Measurements from ENCODE around the gene METTL23.

METTL23 gene

DNA sequence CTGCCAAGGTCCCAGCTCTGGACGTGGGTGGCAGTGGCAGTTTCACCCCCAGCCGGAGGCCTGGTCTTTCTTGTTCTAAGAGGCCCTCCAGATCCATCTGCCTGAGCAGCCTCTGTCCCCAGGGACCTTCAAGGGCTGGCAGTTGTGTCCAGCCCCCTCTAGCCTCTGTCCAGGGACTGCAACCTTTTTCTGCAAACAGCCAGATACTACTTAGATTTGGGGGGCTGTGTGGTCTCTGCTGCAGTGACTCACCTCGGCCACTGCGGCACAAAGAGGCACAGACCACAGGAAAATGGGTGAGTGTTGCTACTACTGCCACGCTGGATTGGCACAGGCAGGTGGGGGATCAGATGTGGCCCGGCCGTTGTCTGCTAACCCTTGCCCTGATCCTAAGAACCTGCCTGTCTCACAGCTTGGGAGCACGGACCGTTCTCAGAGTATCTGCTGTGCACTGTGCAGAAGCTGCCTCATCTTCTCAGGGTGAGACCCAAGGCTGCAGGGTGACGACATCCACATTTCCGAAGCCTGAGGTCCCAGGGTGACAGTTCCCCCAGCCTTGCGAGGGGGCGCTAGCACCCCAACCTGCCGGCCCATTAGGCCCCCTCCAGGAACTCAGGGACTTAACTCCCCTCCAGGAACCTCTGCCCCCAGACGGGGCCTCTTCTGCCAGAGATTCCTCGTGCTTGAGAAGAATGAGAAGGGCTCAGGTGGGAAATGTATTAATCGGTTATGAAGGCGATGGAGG, 43.5 kb upstream of the METTL23 start:
- H3K4me2 ChIP-seq (ENCODE audit: low read length) = no peak overlapping the region
- H3F3A ChIP-seq (ENCODE audit: insufficient read depth, low read length) = no peaks in the 10 kb centered on the region
- H3K79me2 ChIP-seq (ENCODE audit: insufficient read depth, low read length) = no peaks in the 10 kb centered on the region
- peaks cover 16% of the 10 kb centered on the region; the same call in 1 of the 2 replicates for H3K27me3 ChIP-seq (ENCODE audit: insufficient read depth, low read length)
- no peaks in the 10 kb centered on the region for H3K9me3 ChIP-seq (ENCODE audit: low read length)
- H3K36me3 ChIP-seq (ENCODE audit: insufficient read depth, low read length) = no peaks in the 10 kb centered on the region
- TF ChIP-seq EZH2 (IDR thresholded peaks at IDR 0.05; ENCODE audit: borderline replicate concordance, low read length) = no peak
- TF ChIP-seq, protein P1, sequence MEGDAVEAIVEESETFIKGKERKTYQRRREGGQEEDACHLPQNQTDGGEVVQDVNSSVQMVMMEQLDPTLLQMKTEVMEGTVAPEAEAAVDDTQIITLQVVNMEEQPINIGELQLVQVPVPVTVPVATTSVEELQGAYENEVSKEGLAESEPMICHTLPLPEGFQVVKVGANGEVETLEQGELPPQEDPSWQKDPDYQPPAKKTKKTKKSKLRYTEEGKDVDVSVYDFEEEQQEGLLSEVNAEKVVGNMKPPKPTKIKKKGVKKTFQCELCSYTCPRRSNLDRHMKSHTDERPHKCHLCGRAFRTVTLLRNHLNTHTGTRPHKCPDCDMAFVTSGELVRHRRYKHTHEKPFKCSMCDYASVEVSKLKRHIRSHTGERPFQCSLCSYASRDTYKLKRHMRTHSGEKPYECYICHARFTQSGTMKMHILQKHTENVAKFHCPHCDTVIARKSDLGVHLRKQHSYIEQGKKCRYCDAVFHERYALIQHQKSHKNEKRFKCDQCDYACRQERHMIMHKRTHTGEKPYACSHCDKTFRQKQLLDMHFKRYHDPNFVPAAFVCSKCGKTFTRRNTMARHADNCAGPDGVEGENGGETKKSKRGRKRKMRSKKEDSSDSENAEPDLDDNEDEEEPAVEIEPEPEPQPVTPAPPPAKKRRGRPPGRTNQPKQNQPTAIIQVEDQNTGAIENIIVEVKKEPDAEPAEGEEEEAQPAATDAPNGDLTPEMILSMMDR (IDR thresholded peaks at IDR 0.05; ENCODE audit: low read length) = peak; percentile 63
- no peaks in the 10 kb centered on the region for H4K20me1 ChIP-seq (ENCODE audit: insufficient read depth, low read length)
- no peak overlapping the region for H2AFZ ChIP-seq (ENCODE audit: low read length)
- H3K9me2 ChIP-seq (ENCODE audit: low read depth, low read length) = no peaks in the 10 kb centered on the region
- H3K4me3 ChIP-seq (ENCODE audit: low read depth, low read length, poor library complexity, severe bottlenecking) = no peak overlapping the region
- peaks cover 7% of the 10 kb centered on the region for H3K4me1 ChIP-seq (ENCODE audit: insufficient read depth, low read length, severe bottlenecking)
- H3K27ac ChIP-seq (ENCODE audit: low read depth, low read length, poor library complexity, severe bottlenecking) = no peak overlapping the region
- H3K9ac ChIP-seq (ENCODE audit: low read length) = no peak overlapping the region

DNA sequence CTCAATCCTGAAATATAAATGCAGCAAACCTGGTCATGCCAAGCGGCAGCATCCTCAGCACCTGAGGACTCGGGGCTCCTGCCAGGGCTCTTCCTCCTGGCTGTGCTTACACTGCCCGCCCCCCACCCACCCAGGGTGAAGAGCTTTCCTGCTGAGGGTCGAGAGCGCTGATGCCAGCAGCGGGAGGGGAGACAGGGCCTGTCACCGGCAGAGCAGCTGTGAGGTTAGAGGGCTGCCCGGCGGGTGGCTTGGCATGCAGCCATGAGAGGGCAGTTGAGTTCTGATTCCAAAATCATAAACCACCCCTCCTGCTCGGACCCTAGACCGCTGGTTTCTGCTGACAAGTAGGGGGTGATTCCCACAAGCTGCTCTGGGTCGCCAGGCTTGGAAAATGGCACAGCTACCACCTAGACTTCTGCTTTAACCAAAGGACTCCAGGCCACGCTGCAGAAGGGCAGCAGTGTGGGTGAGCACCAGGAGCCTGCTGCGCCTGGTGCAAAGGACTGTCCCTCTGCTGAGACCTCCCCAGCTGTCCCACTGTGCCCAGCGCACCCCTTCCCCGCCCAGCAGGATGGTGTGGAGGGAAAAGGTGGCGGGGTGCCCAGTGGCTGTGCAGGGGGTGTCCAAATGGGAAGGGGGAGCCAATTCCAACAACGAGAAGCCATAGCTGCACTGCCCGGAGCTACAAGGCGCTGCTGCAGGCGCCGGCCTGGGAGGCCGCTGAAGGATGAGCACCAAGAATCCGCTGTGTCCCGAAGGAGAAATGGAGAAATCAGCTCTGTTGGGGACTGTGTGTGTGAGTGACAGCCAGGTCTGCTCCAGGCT, 42.5 kb upstream of the METTL23 start:
- H3K4me1 ChIP-seq (ENCODE audit: insufficient read depth, low read length, severe bottlenecking) = no peaks in the 10 kb centered on the region
- peaks cover 16% of the 10 kb centered on the region; the same call in 1 of the 2 replicates for H3K27me3 ChIP-seq (ENCODE audit: insufficient read depth, low read length)
- H3K27ac ChIP-seq (ENCODE audit: low read depth, low read length, poor library complexity, severe bottlenecking) = no peak overlapping the region
- TF ChIP-seq EZH2 (IDR thresholded peaks at IDR 0.05; ENCODE audit: borderline replicate concordance, low read length) = no peak
- TF ChIP-seq, protein P1 (IDR thresholded peaks at IDR 0.05; ENCODE audit: low read length) = no peak
- H3F3A ChIP-seq (ENCODE audit: insufficient read depth, low read length) = no peaks in the 10 kb centered on the region
- H3K79me2 ChIP-seq (ENCODE audit: insufficient read depth, low read length) = no peaks in the 10 kb centered on the region
- no peaks in the 10 kb centered on the region for H3K9me3 ChIP-seq (ENCODE audit: low read length)
- H3K36me3 ChIP-seq (ENCODE audit: insufficient read depth, low read length) = no peaks in the 10 kb centered on the region
- H2AFZ ChIP-seq (ENCODE audit: low read length) = no peak overlapping the region
- H3K9ac ChIP-seq (ENCODE audit: low read length) = no peak overlapping the region
- H4K20me1 ChIP-seq (ENCODE audit: insufficient read depth, low read length) = no peaks in the 10 kb centered on the region
- no peaks in the 10 kb centered on the region for H3K9me2 ChIP-seq (ENCODE audit: low read depth, low read length)
- H3K4me3 ChIP-seq (ENCODE audit: low read depth, low read length, poor library complexity, severe bottlenecking) = no peak overlapping the region
- H3K4me2 ChIP-seq (ENCODE audit: low read length) = no peak overlapping the region

DNA sequence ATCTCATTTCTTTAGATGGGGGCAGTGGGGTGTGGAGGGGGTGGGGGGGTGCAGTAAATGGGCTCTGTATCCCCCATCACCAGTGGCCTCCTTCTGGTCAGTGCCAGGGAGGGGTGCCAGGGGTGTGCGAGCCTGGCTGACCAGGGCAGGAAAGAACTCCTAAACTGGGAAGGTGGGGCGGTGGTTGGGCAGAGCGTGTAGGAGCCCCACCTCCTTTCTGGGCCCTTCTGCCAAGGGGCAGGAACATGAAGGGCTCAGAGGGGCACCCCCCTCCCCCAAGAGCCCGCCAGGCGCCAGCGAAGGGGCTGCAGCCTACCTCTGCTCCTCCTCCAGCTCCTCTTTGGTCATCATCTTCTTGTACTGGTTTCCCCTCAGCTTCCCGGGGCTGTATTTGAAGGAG, 41.9 kb upstream of the METTL23 start:
- Histone ChIP-seq H3F3A (ENCODE audit: insufficient read depth, low read length) (no peaks in the 10 kb centered on the region), H3K27ac (ENCODE audit: low read depth, low read length, poor library complexity, severe bottlenecking) (no peak overlapping the region), H3K9me2 (ENCODE audit: low read depth, low read length) (no peaks in the 10 kb centered on the region), H3K9ac (ENCODE audit: low read length) (no peak overlapping the region), H3K4me3 (ENCODE audit: low read depth, low read length, poor library complexity, severe bottlenecking) (no peak overlapping the region), H4K20me1 (ENCODE audit: insufficient read depth, low read length) (no peaks in the 10 kb centered on the region), H3K36me3 (ENCODE audit: insufficient read depth, low read length) (no peaks in the 10 kb centered on the region), H3K9me3 (ENCODE audit: low read length) (no peaks in the 10 kb centered on the region), H3K79me2 (ENCODE audit: insufficient read depth, low read length) (no peaks in the 10 kb centered on the region), H3K4me2 (ENCODE audit: low read length) (no peak overlapping the region), H3K27me3 (ENCODE audit: insufficient read depth, low read length) (peaks cover 16% of the 10 kb centered on the region; the same call in 1 of the 2 replicates), H2AFZ (ENCODE audit: low read length) (no peak overlapping the region), H3K4me1 (ENCODE audit: insufficient read depth, low read length, severe bottlenecking) (no peaks in the 10 kb centered on the region)
- TF ChIP-seq, protein P1 (IDR thresholded peaks at IDR 0.05; ENCODE audit: low read length) = no peak
- TF ChIP-seq EZH2 (IDR thresholded peaks at IDR 0.05; ENCODE audit: borderline replicate concordance, low read length) = no peak
